ENCODE results near the gene RPA3.

RPA3 gene

GRCh38 chr7:7718492-7718891, at the start of gene RPA3:
Gene RPA3, minus strand, starts transcription at chr7:7718607. Its CDS starts 78,189 bp downstream, at chr7:7640418.
- no peak for DNase-seq

GRCh38 chr7:7766671-7767070, 48.3 kb upstream of the RPA3 start:
- no peak for DNase-seq

GRCh38 chr7:7765422-7765821, 47.0 kb upstream of the RPA3 start:
- no peak for DNase-seq

- DNase-seq, result no peak
Observed at GRCh38 chr7:7764520-7765396, 46.4 kb upstream of the RPA3 start.

GRCh38 chr7:7761974-7762779, 43.8 kb upstream of the RPA3 start:
- no peak for DNase-seq

- DNase-seq, result no peak
Observed at GRCh38 chr7:7761340-7761973, 43.0 kb upstream of the RPA3 start.

GRCh38 chr7:7757576-7757975, 39.2 kb upstream of the RPA3 start:
- no peak for DNase-seq

- no peak for DNase-seq
Observed at GRCh38 chr7:7756577-7756976, 38.2 kb upstream of the RPA3 start.

GRCh38 chr7:7751243-7752092, 33.1 kb upstream of the RPA3 start:
- no peak for DNase-seq

- DNase-seq, result no peak
Observed at GRCh38 chr7:7750571-7751242, 32.3 kb upstream of the RPA3 start.

- no peak for DNase-seq
Observed at GRCh38 chr7:7746458-7746857, 28.1 kb upstream of the RPA3 start.

- DNase-seq, result no peak
Observed at GRCh38 chr7:7745966-7746365, 27.6 kb upstream of the RPA3 start.

- no peak for DNase-seq
Observed at GRCh38 chr7:7745258-7745657, 26.9 kb upstream of the RPA3 start.

- DNase-seq, result no peak
Observed at GRCh38 chr7:7742223-7742622, 23.8 kb upstream of the RPA3 start.

GRCh38 chr7:7740037-7740355, 21.6 kb upstream of the RPA3 start:
- no peak for DNase-seq

- DNase-seq, result no peak
Observed at GRCh38 chr7:7739204-7740036, 21.0 kb upstream of the RPA3 start.

- no peak for DNase-seq
Observed at GRCh38 chr7:7738622-7739021, 20.2 kb upstream of the RPA3 start.

GRCh38 chr7:7738177-7738576, 19.8 kb upstream of the RPA3 start:
- DNase-seq, result no peak

- DNase-seq, result no peak
Observed at GRCh38 chr7:7737674-7738073, 19.3 kb upstream of the RPA3 start.

GRCh38 chr7:7736671-7737070, 18.3 kb upstream of the RPA3 start:
- DNase-seq, result no peak

- DNase-seq, result no peak
Observed at GRCh38 chr7:7732621-7733281, 14.3 kb upstream of the RPA3 start.

All from activated effector memory CD4-positive, alpha-beta T cell treated with anti-CD3 and anti-CD28 coated beads, Interleukin-2, amount 50 U/mL, for 16 hours (primary cell).